GM19035 (cell line): Measurements from ENCODE around the gene CD27.

Source experiments
- ATAC-seq: cut with Tn5 transposase; IDR thresholded peaks from one replicate; pipeline ENCODE4 v1.9.1; 2021; ENCODE audit not compliant: unreplicated experiment

The CD27 gene

GRCh38 chr12:6434205-6435140, 10.3 kb upstream of the CD27 start:
- no peak for ATAC-seq

- no peak for ATAC-seq
Measured at GRCh38 chr12:6435961-6436715, 8.6 kb upstream of the CD27 start.

- no peak for ATAC-seq
Measured at GRCh38 chr12:6437586-6437985, 7.2 kb upstream of the CD27 start.

GRCh38 chr12:6438345-6438744, 6.4 kb upstream of the CD27 start:
- ATAC-seq, result no peak

- ATAC-seq, result no peak
Measured at GRCh38 chr12:6440391-6440790, 4.4 kb upstream of the CD27 start.

GRCh38 chr12:6442836-6443235, 1.9 kb upstream of the CD27 start:
- ATAC-seq, result no peak

GRCh38 chr12:6443361-6443983, 1.3 kb upstream of the CD27 start:
- no peak for ATAC-seq

- no peak for ATAC-seq
Measured at GRCh38 chr12:6444031-6444430, 724 bp upstream of the CD27 start.

GRCh38 chr12:6450091-6450868, 5.5 kb downstream of the CD27 start:
- no peak for ATAC-seq

GRCh38 chr12:6450869-6451347, 6.2 kb downstream of the CD27 start:
- ATAC-seq, result no peak

- peak; percentile 75 for ATAC-seq
Measured at GRCh38 chr12:6451348-6452244, 6.8 kb downstream of the CD27 start, which contains the start of gene TAPBPL. Gene TAPBPL, plus strand, starts transcription at chr12:6452042. Its CDS starts 207 bp downstream, at chr12:6452249.

- peak; percentile 2 for ATAC-seq
Measured at GRCh38 chr12:6452245-6452943, 7.6 kb downstream of the CD27 start.

GRCh38 chr12:6452944-6453630, 8.3 kb downstream of the CD27 start:
- ATAC-seq, result no peak

GRCh38 chr12:6457220-6457945, 12.6 kb downstream of the CD27 start:
- no peak for ATAC-seq

GRCh38 chr12:6458281-6459003, 13.7 kb downstream of the CD27 start:
- ATAC-seq, result no peak

- ATAC-seq, result no peak
Measured at GRCh38 chr12:6459004-6459337, 14.2 kb downstream of the CD27 start.

- ATAC-seq, result no peak
Measured at GRCh38 chr12:6460751-6461371, 16.1 kb downstream of the CD27 start.
